ENCODE data around the gene ESRP2. TPM values are rescaled to one million over a fixed set of nuclear protein-coding genes. Genes with fewer than 3 reads are reported as not detected.

The ESRP2 gene
- total RNA-seq, 1 donor from 2014 or later: 0.14 TPM

GRCh38 chr16:68186877-68187276, 49.0 kb downstream of the ESRP2 start:
- Histone ChIP-seq H3K4me3 (no peak overlapping the region), H3K36me3 (peaks cover 84% of the 10 kb centered on the region), H3K9me3 (replicated peaks) (no peaks in the 10 kb centered on the region), H3K4me1 (no peaks in the 10 kb centered on the region), H3K27ac (replicated peaks) (no peak overlapping the region), H3K27me3 (ENCODE audit: low read depth) (no peaks in the 10 kb centered on the region)
- no peak for TF ChIP-seq CTCF (IDR thresholded peaks at IDR 0.05; ENCODE audit: borderline replicate concordance)
- no peak for DNase-seq
- intact Hi-C loops (cut with micrococcal nuclease): no loop called here

GRCh38 chr16:68183046-68183445, 52.9 kb downstream of the ESRP2 start:
- Histone ChIP-seq H3K4me1 (peaks cover 12% of the 10 kb centered on the region), H3K27me3 (ENCODE audit: low read depth) (no peaks in the 10 kb centered on the region), H3K9me3 (replicated peaks) (no peaks in the 10 kb centered on the region), H3K4me3 (no peak overlapping the region), H3K27ac (replicated peaks) (no peak overlapping the region), H3K36me3 (peaks cover 73% of the 10 kb centered on the region)
- TF ChIP-seq CTCF (IDR thresholded peaks at IDR 0.05; ENCODE audit: borderline replicate concordance): no peak
- no peak for DNase-seq
- intact Hi-C loops (cut with micrococcal nuclease): no loop called here

GRCh38 chr16:68179855-68180254, 56.1 kb downstream of the ESRP2 start:
- intact Hi-C loops (cut with micrococcal nuclease): no loop called here
- H3K4me1 ChIP-seq: peaks cover 12% of the 10 kb centered on the region
- DNase-seq: no peak
- no peak for TF ChIP-seq CTCF (IDR thresholded peaks at IDR 0.05; ENCODE audit: borderline replicate concordance)
- H3K27ac ChIP-seq (replicated peaks): no peak overlapping the region
- peaks cover 57% of the 10 kb centered on the region for H3K36me3 ChIP-seq
- H3K9me3 ChIP-seq (replicated peaks): no peaks in the 10 kb centered on the region
- no peaks in the 10 kb centered on the region for H3K27me3 ChIP-seq (ENCODE audit: low read depth)
- H3K4me3 ChIP-seq: no peak overlapping the region

- Histone ChIP-seq H3K27ac (replicated peaks) (no peak overlapping the region), H3K4me1 (peaks cover 12% of the 10 kb centered on the region), H3K4me3 (no peak overlapping the region), H3K9me3 (replicated peaks) (no peaks in the 10 kb centered on the region), H3K36me3 (peaks cover 58% of the 10 kb centered on the region), H3K27me3 (ENCODE audit: low read depth) (no peaks in the 10 kb centered on the region)
- intact Hi-C loops (cut with micrococcal nuclease): no loop called here
- no peak for TF ChIP-seq CTCF (IDR thresholded peaks at IDR 0.05; ENCODE audit: borderline replicate concordance)
- DNase-seq: no peak
Observed at GRCh38 chr16:68179196-68179795, 56.6 kb downstream of the ESRP2 start.

Small RNA genes lying within 50 kb of the gene (microRNA-seq; reads per million reads assigned to microRNA genes)
- gene MIR6773: not detected

Other genes with a start within 250 kb of the ESRP2 start
- 0.99 TPM for gene DPEP2, start 236.6 kb downstream of the ESRP2 start, total RNA-seq
- gene DPEP2NB, start 220.2 kb downstream of the ESRP2 start, total RNA-seq: not detected
- 8.9 TPM for gene DDX28, start 212.9 kb downstream of the ESRP2 start, total RNA-seq
- 6.8 TPM for gene DUS2, start 212.8 kb downstream of the ESRP2 start, total RNA-seq
- 20.9 TPM for gene NFATC3, start 150.8 kb downstream of the ESRP2 start, total RNA-seq
- 35.5 TPM for gene PLA2G15, start 9.2 kb upstream of the ESRP2 start, total RNA-seq
- 44.2 TPM for gene SLC7A6, start 28.4 kb upstream of the ESRP2 start, total RNA-seq
- 13.6 TPM for gene SLC7A6OS, start 74.8 kb upstream of the ESRP2 start, total RNA-seq
- 25.6 TPM for gene PRMT7, start 74.9 kb upstream of the ESRP2 start, total RNA-seq
- gene SMPD3, start 212.4 kb upstream of the ESRP2 start, total RNA-seq: 0.16 TPM